ENCODE data around the gene NAA20.

Gene NAA20

GRCh38 chr20:20014659-20015058, 2.5 kb upstream of the NAA20 start:
- in situ Hi-C loops (cut with MboI; ENCODE audit: low sequenced_read_pairs): no loop called here

- in situ Hi-C loops (cut with MboI; ENCODE audit: low sequenced_read_pairs): no loop called here
Observed at GRCh38 chr20:20017844-20018185, 653 bp downstream of the NAA20 start.

GRCh38 chr20:20018366-20018765, 1.2 kb downstream of the NAA20 start:
- in situ Hi-C loops (cut with MboI; ENCODE audit: low sequenced_read_pairs): no loop called here

GRCh38 chr20:20019123-20019522, 2.0 kb downstream of the NAA20 start:
- in situ Hi-C loops (cut with MboI; ENCODE audit: low sequenced_read_pairs): no loop called here

- in situ Hi-C loops (cut with MboI; ENCODE audit: low sequenced_read_pairs): no loop called here
Observed at GRCh38 chr20:20020908-20021307, 3.7 kb downstream of the NAA20 start.

GRCh38 chr20:20021835-20022234, 4.7 kb downstream of the NAA20 start:
- in situ Hi-C loops (cut with MboI; ENCODE audit: low sequenced_read_pairs): no loop called here

- in situ Hi-C loops (cut with MboI; ENCODE audit: low sequenced_read_pairs): no loop called here
Observed at GRCh38 chr20:20022498-20022897, 5.3 kb downstream of the NAA20 start.

GRCh38 chr20:20023395-20023794, 6.2 kb downstream of the NAA20 start:
- in situ Hi-C loops (cut with MboI; ENCODE audit: low sequenced_read_pairs): no loop called here

- in situ Hi-C loops (cut with MboI; ENCODE audit: low sequenced_read_pairs): no loop called here
Observed at GRCh38 chr20:20024942-20025341, 7.8 kb downstream of the NAA20 start.

- in situ Hi-C loops (cut with MboI; ENCODE audit: low sequenced_read_pairs): no loop called here
Observed at GRCh38 chr20:20027284-20027683, 10.1 kb downstream of the NAA20 start.

GRCh38 chr20:20031790-20032189, 14.6 kb downstream of the NAA20 start:
- in situ Hi-C loops (cut with MboI; ENCODE audit: low sequenced_read_pairs): no loop called here

- in situ Hi-C loops (cut with MboI; ENCODE audit: low sequenced_read_pairs): no loop called here
Observed at GRCh38 chr20:20034486-20034885, 17.3 kb downstream of the NAA20 start.

GRCh38 chr20:20036756-20037155, 19.6 kb downstream of the NAA20 start:
- in situ Hi-C loops (cut with MboI; ENCODE audit: low sequenced_read_pairs): no loop called here

GRCh38 chr20:20037960-20038359, 20.8 kb downstream of the NAA20 start:
- in situ Hi-C loops (cut with MboI; ENCODE audit: low sequenced_read_pairs): no loop called here

- in situ Hi-C loops (cut with MboI; ENCODE audit: low sequenced_read_pairs): no loop called here
Observed at GRCh38 chr20:20038586-20038985, 21.4 kb downstream of the NAA20 start.

GRCh38 chr20:20039752-20040387, 22.7 kb downstream of the NAA20 start:
- in situ Hi-C loops (cut with MboI; ENCODE audit: low sequenced_read_pairs): no loop called here

GRCh38 chr20:20051767-20052073, 34.6 kb downstream of the NAA20 start:
- in situ Hi-C loops (cut with MboI; ENCODE audit: low sequenced_read_pairs): no loop called here

- in situ Hi-C loops (cut with MboI; ENCODE audit: low sequenced_read_pairs): no loop called here
Observed at GRCh38 chr20:20052074-20052970, 35.2 kb downstream of the NAA20 start, which contains the start of the genes CFAP61 and CRNKL1. CFAP61 (plus strand) TSS chr20:20052532; CDS start chr20:20056654, 4,122 bp downstream. CRNKL1 (minus strand) TSS chr20:20052466; CDS start chr20:20052342, 124 bp downstream.

GRCh38 chr20:20060234-20060998, 43.3 kb downstream of the NAA20 start:
- in situ Hi-C loops (cut with MboI; ENCODE audit: low sequenced_read_pairs): no loop called here

GRCh38 chr20:20063941-20064702, 47.0 kb downstream of the NAA20 start:
- in situ Hi-C loops (cut with MboI; ENCODE audit: low sequenced_read_pairs): no loop called here

- in situ Hi-C loops (cut with MboI; ENCODE audit: low sequenced_read_pairs): no loop called here
Observed at GRCh38 chr20:20065361-20065760, 48.2 kb downstream of the NAA20 start.
